Measurements from ENCODE around the gene CSTPP1.
"Not testable (repeated sequence)": the region's sequence is repeated elsewhere in the genome, so short reads cannot be mapped to it uniquely, and the experiment has no call there.

CSTPP1 gene

DNA sequence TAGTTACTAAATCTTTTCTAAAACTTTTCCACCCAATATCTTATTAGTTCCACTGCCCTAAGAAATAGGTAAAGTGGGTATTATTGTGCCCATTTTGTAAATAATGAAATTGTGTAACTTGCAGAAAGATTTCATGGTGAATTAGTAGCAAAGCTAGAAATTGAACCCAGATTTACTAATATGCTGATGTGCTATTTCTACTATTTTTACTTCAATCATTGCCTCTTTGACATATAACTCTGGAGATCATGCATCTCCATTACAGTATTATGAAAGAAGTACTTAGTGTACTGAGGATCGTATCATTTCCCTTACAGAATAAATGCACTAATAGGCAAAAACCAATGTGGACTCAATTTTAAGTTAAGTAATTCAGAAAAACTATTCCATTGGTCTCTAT lies 119.0 kb downstream of the CSTPP1 start:
- DNase-seq, result no peak

DNA sequence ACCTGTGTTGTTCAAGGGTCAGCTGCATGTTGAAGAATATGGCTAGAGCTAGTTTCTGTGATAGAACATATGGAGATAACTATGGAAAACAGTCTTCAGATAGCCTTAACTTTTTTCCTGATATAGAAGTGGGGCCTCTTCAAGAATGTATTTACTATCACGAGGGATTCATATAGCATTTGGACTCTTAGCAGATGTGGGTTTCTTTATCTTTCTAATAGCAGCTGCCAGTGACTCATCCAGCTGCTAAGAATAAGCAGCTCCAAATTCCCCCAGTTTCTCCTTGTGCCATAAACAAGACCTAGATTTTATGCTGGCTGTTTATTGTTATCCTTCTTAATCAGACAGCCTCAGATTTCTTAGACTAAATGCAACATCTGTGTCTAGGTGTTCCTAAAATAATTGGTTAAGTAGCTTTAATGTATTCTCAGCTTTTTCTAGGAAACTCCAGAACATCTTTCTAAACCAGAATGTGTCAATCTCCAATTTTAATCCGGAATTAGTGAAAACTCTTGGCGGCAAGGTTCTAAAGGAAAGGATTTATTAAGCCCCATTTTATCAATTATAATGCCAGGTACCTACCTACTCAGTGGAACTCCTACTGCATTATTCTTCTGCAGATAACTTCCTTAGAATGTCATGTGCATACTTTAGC lies 119.8 kb downstream of the CSTPP1 start:
- DNase-seq, result no peak

DNA sequence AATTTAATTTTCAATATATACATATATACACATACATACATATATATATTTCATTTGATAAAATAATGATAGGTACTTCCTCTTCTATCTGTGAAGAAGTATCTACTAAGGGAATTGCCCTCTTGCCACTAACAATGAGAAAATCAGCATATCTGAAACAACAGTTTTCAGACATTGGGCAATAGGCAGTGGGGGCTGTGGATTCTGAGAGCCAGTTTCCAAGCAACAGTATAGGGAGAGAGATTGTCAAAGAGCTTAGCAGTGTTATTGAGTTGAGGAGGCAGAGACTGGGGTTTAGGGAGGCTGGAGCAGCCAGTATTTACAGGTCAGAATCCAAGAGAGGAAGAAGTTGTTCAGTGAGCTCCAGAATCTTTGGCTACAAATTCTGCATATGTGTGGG lies 120.8 kb downstream of the CSTPP1 start:
- no peak for DNase-seq

DNA sequence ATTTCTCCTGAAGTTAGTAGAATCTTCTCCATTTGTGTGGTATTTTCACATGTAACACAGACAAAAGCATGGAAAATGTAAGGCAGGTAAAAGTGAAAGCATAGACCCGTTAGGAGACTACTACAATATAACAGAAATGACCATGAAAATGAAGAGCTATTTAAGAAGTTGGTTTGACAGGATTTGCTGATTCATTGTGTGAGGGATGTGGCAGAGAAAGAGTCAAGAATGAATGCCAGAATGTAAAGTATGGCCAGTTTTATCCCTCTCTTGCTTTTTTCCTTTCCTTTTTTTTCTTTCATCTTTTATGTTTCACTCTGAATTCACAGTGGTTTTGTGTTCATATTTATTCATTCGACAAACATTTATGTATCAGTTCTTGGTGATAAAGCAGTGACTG lies 124.2 kb downstream of the CSTPP1 start:
- no peak for DNase-seq

DNA sequence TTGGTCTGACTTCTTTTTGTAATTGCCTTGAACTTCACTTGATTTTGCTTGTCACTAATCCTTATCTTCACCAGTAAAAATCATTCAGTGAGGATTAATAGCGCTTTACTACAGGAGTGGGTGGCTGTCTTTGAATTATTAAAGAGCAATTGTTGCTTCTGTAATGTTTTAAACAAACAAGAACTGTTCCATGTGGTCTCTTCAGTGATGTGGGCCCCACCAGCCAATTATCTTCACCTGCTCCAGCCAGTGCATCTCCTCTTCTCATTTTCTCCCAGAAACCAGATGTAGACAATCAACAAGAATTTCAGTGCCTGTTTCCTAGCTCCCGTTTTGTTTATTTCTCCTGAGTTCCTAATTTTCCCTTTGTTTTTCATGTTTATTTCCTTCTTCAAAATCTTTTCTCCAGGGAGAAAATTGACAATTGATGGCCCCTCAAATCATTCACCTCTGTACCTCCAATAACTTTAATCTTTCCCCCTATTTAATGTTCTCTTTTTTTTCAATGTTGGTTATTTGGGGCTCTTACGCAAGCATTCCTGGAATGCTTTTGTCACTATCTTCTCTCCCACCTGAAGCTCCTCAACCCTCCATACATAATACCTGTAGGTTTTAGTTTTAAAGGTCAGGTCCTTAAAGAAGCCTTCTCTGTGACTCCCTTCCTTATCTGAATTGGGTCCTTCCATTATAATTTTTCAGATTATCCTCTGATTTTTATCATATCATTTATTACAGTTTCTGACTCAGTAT lies 125.0 kb downstream of the CSTPP1 start:
- DNase-seq, result no peak

DNA sequence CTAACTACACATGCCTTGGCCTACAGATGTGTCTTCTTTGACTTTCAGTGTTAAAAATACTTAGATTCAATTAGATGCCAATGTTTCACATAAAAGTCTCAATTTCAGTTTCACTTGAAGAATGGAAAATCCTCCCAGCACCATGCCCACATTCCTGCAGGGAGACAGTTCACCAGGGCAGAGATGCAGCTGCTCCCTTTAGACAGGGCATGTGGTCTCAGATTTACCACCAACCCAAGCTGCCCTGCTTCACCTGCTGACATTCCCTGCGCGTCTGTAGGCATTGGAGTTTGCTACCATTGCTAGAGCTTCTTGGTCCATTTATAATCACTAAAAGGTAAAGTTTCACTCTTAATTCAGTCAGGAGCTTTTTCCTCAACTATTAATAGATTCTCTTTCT lies 126.2 kb downstream of the CSTPP1 start:
- DNase-seq, result no peak

DNA sequence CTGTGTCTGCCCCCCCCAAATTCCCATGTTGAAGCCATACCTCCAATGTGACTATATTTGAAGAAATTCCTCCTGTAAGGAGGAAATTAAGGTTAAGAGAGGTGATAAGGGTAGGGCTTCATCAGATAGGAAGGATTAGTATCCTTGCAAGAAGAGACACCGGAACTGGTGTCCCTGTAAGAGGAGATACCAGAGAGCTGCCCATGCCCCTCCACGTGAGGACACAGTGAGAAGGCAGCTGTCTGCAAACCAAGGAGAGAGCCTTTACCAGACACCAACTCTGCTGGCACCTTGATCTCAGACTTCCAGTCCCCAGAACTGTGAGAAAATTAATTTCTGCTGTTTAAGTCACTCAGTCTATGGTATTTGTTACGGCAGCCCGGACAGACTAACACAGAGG lies 130.8 kb downstream of the CSTPP1 start:
- DNase-seq, result no peak

DNA sequence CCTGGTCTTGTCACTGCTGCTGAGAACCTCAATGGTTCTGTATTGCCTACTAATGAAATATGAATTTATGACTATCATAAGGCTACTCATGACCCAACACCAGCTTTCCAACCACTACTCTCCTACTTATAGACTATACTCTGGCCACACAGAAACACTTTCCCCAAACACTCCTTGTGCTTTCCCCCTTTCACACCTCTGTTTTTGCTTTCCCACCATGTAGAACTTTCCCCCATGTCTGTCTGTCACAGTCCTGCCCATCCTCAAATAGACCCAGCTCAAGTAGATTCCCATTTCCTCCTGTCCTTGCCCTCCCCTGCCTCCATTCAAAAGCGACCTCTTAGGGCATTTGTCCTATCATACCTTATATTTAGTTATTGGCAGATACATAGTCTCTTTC lies 134.2 kb downstream of the CSTPP1 start:
- DNase-seq, result no peak

DNA sequence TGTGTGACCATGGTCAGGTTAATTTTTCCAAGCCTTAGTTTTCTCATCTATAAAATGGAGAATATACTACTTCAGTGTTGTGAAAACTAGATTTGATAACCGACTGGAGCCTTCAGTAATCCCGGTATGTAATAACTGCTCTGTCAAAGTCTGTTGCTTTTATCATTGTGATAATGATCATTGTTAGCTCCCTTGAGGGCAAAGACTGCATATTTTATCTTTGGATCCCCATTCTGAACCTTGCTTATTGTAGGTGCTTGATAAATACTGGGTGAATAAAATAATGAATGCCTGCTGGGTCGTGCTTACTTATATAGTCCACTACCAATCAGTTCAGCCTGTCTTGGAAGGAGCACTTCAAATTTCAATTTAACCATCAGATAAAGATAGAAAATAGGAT lies 134.8 kb downstream of the CSTPP1 start:
- DNase-seq, result no peak

DNA sequence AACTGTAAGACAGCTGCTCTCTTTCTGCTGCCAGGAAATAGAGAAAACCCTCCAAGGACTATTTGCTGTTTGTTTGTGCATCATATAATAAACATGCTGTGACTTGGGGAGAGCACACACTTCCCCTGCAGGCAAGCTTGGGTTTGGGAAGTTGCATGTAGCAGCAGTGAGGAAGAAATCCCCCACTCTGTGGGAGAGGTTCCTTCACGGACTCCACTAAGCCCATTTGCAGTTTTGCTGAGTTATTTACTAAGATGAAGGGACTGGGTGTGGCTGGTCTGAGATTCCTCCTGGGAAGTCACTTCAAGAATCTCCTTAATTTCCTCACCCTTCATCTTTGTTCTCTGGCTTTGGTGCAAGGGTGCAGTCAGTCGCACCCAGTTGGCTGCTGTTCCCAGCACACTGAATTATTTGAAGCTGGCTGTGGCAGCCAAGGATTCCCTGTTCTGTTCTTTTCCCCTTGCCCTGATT lies 135.3 kb downstream of the CSTPP1 start:
- no peak for DNase-seq

DNA sequence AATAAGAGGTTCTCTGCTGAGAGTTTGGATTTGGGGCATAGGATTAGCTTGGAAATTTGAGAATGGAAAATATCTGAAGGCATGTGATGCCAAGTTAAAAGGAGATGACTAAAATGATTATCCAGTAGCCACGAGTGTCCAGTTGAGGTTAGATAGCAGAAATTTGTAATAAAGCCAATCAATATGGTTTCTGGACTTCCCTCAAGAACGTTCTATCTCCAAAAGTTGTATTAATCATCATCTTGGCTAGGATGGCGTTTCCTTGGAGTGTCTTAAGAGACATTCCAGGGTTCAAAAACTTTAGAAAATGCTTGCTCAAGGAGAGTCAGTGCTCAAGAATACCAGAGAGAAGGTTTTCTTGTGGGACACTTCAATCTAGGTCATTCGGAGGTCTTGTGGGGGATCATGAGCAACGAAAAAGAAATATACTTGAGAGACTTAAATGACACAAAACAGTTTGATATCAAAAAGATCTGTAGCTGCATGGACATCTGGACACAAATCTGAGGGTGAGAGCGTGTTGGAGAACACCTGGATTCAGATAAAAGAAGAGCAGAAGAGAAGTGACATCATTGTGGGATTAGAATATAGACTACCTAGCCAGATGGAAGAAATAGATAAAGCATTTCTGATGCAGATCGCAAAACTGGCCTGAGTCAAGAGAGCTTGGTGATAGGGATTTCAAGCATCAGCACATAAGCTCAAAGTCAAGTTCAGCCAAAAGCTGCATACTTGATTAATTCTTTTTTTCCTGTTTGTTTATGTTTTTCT lies 142.4 kb downstream of the CSTPP1 start:
- DNase-seq, result no peak

DNA sequence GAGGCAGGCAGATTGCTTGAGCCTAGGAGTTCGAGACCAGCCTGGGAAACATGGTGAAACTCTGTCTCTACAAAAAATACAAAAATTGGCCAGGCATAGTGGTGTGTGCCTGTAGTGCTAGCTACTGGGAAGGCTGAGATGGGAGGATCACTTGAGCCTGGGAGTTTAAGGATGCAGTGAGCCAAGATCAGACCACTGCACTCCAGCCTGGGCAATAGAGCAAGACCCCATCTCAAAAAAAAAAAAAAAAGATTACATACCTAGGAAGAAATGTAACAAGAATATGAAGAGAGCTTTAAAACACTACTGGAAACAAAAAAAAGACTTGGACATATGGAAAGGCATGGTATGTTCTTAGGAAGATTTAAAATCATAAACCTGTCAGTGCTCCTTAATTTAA lies 144.2 kb downstream of the CSTPP1 start:
- not testable (repeated sequence) for DNase-seq

DNA sequence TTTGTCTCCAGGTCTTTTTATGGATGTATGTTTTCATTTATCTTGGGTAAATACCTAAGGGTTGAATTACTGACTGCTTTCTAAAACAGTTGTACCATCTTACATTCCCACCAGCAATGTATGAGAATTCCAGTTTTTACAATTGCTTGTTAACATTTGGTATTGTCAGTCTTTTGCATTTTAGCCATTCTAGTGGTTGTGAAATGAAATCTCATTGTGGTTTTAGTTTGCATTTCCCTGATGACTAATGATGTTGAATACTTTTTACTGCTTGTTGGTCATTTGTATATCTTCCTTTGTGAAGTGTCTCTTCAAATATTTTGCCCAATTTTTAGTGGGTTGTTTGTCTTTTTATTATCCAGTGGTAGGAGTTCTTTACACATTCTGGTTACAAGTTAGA lies 147.4 kb downstream of the CSTPP1 start:
- no peak for DNase-seq

DNA sequence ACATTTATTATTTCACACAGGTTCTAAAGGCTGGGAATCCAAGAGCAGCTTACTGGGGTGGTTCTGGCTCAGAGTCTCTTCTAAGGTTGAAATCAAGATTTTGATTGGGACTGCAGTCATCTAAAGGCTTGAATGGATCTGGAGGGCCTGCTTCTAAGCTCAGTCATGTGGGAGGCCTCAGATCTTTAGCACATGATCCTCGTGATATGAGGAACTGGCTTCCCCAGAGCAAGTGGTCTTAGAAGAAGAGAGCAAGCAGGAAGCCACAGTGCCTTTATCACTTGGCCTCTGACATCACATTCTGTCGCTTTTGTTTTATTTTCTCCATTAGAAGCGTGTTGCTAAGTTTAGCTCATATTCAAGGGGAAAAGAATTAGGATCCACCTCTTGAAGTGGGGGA lies 151.2 kb downstream of the CSTPP1 start:
- DNase-seq, result no peak

DNA sequence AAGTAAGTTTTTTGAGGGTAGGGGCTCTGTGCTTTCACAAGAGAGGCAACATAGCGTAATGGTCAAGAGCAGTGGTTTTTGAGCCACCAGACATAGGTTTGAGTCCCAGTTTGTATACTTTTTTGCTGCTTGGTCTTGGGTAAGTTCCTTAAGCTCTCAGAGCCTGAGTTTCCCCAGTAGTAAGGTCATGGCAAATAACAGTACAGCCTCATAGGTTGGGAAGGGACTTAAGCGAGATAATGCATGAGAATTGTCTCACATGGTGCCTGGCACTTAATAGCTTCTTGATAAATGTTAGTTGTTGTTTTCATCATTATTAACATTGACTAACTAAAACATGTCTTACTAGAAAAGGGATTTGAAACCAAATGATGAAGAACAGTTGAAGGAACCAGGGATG lies 157.0 kb downstream of the CSTPP1 start:
- no peak for DNase-seq

DNA sequence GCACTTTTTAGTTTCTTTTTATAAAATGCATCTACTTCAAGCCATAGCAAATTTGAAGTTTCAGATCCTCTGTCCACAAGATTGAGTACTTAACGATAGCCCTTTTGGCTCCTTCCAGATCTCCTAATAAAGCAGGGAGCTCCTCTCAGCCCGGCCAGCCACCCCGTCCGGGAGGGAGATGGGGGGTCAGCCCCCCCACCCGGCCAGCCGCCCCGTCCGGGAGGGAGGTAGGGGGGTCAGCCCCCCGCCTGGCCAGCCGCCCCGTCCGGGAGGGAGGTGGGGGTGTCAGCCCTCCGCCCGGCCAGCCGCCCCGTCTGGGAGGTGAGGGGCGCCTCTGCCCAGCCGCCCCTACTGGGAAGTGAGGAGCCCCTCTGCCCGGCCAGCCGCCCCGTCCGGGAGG lies 160.3 kb downstream of the CSTPP1 start:
- not testable (repeated sequence) for DNase-seq

DNA sequence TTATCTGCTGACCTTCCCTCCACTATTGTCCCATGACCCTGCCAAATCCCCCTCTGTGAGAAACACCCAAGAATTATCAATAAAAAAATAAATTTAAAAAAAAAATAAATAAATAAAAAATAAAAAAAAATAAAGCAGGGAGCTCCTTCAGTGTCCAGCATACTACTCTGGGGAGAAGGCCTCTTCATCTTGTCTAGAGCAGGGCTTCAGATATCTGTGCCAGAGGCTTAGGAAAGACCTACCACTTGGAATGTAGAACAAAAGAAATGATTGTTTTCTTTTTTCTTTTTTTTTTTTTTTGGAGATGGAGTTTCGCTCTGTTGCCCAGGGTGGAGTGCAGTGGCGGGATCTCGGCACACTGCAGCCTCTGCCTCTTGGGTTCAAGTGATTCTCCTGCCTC lies 161.7 kb downstream of the CSTPP1 start:
- DNase-seq, result not testable (repeated sequence)

DNA sequence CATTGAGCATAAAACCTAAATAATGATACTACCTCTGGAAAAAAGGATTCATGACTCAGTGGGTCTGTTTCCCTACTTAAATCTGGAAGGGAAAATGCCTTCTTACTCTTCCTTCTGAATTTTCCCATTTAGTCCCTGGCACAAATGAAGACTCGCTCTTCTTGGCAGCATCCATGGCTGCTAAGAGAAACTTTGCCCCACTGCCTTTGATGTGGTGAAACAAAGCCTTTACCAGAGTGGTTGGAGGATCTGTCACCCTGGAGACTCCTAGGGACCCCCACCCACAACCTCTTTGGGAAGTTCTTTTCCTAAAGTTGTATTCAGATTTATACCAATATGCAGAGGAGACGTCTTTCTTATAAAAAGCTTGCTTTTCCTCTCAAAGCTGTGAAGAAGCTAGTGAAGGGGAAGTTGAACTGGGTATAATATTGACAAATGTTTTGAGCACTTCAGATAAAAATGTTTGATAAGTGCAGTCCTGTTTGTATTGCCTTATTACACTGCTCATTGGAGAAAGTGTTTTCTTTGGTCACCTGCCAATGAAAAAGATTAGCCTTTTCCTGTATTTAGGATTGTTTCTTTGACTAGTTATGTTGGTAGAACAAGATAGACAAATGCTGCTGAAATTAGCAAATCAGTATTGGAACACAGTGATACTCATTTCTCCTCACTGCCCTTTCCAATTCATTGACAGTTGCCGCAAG lies 162.8 kb downstream of the CSTPP1 start:
- DNase-seq, result no peak

DNA sequence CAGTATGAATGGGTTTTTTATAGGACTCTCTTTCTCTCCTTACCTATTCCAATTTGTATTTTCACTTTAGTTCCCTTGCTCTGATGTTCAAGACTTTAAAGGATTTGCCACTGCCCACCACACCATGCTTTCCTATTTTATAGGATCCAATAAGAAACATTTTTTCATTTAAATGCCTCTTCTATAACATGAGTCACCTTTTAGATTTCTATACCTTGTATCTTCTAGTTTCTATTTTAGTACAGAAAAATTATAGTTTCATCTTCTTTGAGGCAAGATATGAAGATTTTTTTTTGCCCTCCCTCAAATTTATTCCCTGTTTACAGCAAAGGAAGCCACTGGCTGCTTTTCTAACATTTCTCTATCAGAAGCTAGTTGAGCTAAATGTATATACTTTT lies 163.4 kb downstream of the CSTPP1 start:
- no peak for DNase-seq

DNA sequence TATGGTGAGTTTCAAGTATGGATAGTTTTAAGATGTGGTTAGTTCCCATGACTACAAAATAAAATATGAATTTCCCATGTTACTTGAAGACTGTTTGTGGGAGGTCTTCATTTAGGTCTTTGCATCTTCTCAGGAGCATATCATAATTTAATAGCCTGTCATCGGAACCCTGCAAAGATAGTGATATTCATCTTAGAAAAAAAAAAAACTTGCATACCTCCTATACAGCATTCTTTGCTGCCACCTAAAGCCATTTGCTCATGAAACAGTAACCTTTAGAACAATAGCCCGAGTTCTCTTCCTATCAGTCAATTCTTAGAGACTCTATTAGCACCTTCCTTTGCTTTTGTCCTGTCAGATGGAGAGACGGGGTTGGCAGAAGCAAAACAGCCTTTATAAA lies 164.8 kb downstream of the CSTPP1 start:
- no peak for DNase-seq

DNA sequence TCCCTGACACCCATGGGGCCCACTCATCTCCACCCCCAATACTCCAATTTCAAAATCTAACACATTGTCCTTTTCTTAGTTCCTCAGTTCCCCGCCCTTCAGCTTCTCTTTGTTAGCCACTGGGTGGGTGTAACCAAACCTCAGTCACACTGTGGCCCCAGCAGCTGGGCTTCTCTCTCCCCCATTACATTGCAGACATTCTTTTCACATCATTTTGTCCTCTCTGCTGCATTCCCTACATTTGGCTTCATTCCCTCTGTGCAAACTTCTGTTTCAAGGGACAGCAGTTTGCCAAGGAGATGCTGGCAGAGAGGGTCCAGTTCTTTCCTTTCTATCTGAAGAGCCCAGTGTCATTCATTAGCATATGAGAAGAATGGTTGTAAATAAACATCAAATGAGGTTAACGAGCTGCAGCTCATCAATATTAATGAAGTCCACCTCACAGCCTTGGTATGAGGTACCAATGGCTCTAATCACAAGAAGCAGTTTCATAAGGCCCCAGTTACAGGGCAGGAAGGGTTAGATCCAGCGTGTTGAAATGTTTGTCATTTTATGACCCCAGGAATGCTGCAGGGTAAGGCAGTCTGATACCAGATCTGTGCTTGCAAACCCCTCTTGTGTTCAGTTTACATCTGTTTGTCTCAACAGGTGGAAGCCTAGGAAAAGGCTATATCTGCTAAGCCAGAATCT lies 167.8 kb downstream of the CSTPP1 start:
- DNase-seq, result no peak

DNA sequence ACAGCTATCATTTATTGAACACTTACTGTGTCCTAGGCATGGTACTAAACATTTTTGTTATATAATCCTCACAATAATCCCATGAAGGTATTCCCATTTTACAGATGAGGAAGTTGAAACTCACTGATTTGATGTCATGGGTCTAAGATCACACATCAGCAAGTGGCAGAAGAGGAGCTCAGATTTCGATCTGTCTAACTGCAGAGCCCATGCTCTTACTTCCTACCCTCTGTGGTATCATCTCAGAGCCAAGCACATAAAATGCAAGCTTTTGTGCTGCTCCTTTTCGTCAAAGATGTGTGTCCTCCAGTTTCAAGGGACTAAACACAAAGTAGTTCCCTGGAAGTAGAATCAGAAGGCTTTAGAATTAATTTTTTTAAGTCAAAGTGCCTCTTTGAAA lies 169.0 kb downstream of the CSTPP1 start:
- no peak for DNase-seq

DNA sequence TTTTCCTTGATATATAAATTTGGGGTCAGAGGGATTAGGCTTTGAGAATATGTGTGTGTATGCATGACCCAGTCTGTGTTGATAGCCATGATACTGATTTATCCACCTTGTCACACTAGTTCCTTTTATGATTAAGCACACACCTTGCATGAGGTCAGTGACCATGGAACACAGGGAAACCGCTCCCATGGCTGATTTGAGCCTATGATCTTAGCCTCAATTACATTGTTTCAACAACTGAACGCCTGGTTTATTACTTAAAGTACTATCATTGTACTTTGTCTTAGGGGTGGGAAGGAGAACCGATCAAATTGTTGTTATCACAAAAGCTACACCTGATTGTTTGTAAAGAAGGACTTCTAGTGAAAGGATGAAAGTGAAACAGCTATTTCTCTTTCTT lies 169.4 kb downstream of the CSTPP1 start:
- no peak for DNase-seq

Data from activated CD8-positive, alpha-beta memory T cell treated with anti-CD3 and anti-CD28 coated beads for 24 hours (primary cell).